ENCODE measurements around the gene UNC93B1.

- TF ChIP-seq CTCF (IDR thresholded peaks at IDR 0.05) (no peak), POLR2A (IDR thresholded peaks at IDR 0.05; ENCODE audit: low read depth) (no peak)
Observed at GRCh38 chr11:68042219-68043028, 38.5 kb upstream of the UNC93B1 start.

Measured in esophagus muscularis mucosa (tissue), 3 donors.